ENCODE measurements around the gene TMEM54. TPM values are rescaled to one million over a fixed set of nuclear protein-coding genes. Genes with fewer than 3 reads are reported as not detected.

The TMEM54 gene
- total RNA-seq, 1 donor from 2014 or later, result 8.0 TPM

GRCh38 chr1:32876341-32877210, 24.6 kb downstream of the TMEM54 start:
- Mint-ChIP-seq H3K9me3 (ENCODE audit: unreplicated experiment) (no peaks in the 10 kb centered on the region), H3K4me1 (ENCODE audit: low read depth, unreplicated experiment) (no peaks in the 10 kb centered on the region), H3K36me3 (ENCODE audit: low read depth, unreplicated experiment) (no peaks in the 10 kb centered on the region), H3K4me3 (ENCODE audit: unreplicated experiment) (no peak overlapping the region), H3K27me3 (ENCODE audit: low read depth, unreplicated experiment) (peaks cover 57% of the 10 kb centered on the region), H3K27ac (ENCODE audit: unreplicated experiment) (no peak overlapping the region)
- Histone ChIP-seq H3K9me3 (ENCODE audit: insufficient read depth, low read depth, low read length) (no peaks in the 10 kb centered on the region), H3K9ac (ENCODE audit: low read length) (no peak overlapping the region), H3K36me3 (ENCODE audit: insufficient read depth, low read length) (no peaks in the 10 kb centered on the region), H3K27me3 (ENCODE audit: insufficient read depth, low read length) (peaks cover 16% of the 10 kb centered on the region), H4K20me1 (ENCODE audit: insufficient read depth, low read length) (peaks cover 1% of the 10 kb centered on the region), H3K4me2 (ENCODE audit: low read length) (no peak overlapping the region), H3K79me2 (ENCODE audit: insufficient read depth, low read length) (no peaks in the 10 kb centered on the region), H3K27ac (ENCODE audit: low read depth, low read length) (no peak overlapping the region), H2AFZ (ENCODE audit: low read depth, low read length) (no peak overlapping the region), H3K4me1 (ENCODE audit: insufficient read depth, low read length) (no peaks in the 10 kb centered on the region), H3K4me3 (ENCODE audit: insufficient read depth, low read depth, low read length) (no peak overlapping the region)
- FAIRE-seq (no peak), DNase-seq (ENCODE audit: low read depth) (no peak)
- TF ChIP-seq EZH2 (IDR thresholded peaks at IDR 0.05; ENCODE audit: insufficient read depth, low read length) (no peak), CTCF (IDR thresholded peaks at IDR 0.05; ENCODE audit: insufficient read depth, low read depth, low read length) (peak; percentile 66)

GRCh38 chr1:32874860-32875752, 26.1 kb downstream of the TMEM54 start:
- Mint-ChIP-seq H3K27ac (ENCODE audit: unreplicated experiment) (no peak overlapping the region), H3K4me3 (ENCODE audit: unreplicated experiment) (peak overlapping the region; percentile 5), H3K36me3 (ENCODE audit: low read depth, unreplicated experiment) (no peaks in the 10 kb centered on the region), H3K4me1 (ENCODE audit: low read depth, unreplicated experiment) (no peaks in the 10 kb centered on the region), H3K9me3 (ENCODE audit: unreplicated experiment) (no peaks in the 10 kb centered on the region), H3K27me3 (ENCODE audit: low read depth, unreplicated experiment) (peaks cover 51% of the 10 kb centered on the region)
- no peak overlapping the region for H3K27ac ChIP-seq (ENCODE audit: low read depth, low read length)
- no peaks in the 10 kb centered on the region for H3K9me3 ChIP-seq (ENCODE audit: insufficient read depth, low read depth, low read length)
- TF ChIP-seq CTCF (IDR thresholded peaks at IDR 0.05; ENCODE audit: insufficient read depth, low read depth, low read length), result no peak
- TF ChIP-seq EZH2 (IDR thresholded peaks at IDR 0.05; ENCODE audit: insufficient read depth, low read length), result no peak
- H3K4me1 ChIP-seq (ENCODE audit: insufficient read depth, low read length), result peaks cover 5% of the 10 kb centered on the region
- H3K9ac ChIP-seq (ENCODE audit: low read length), result no peak overlapping the region
- H3K4me3 ChIP-seq (ENCODE audit: insufficient read depth, low read depth, low read length), result no peak overlapping the region
- DNase-seq (ENCODE audit: low read depth) (no peak), FAIRE-seq (no peak)
- H4K20me1 ChIP-seq (ENCODE audit: insufficient read depth, low read length), result peaks cover 5% of the 10 kb centered on the region
- no peaks in the 10 kb centered on the region for H3K36me3 ChIP-seq (ENCODE audit: insufficient read depth, low read length)
- H3K4me2 ChIP-seq (ENCODE audit: low read length), result no peak overlapping the region
- H3K27me3 ChIP-seq (ENCODE audit: insufficient read depth, low read length), result peaks cover 17% of the 10 kb centered on the region
- H2AFZ ChIP-seq (ENCODE audit: low read depth, low read length), result no peak overlapping the region
- no peaks in the 10 kb centered on the region for H3K79me2 ChIP-seq (ENCODE audit: insufficient read depth, low read length)
